ENCODE data around the gene ISG15.
A peak's percentile ranks its signal among the peaks of the same experiment; 100 is the strongest.

Gene ISG15

DNA sequence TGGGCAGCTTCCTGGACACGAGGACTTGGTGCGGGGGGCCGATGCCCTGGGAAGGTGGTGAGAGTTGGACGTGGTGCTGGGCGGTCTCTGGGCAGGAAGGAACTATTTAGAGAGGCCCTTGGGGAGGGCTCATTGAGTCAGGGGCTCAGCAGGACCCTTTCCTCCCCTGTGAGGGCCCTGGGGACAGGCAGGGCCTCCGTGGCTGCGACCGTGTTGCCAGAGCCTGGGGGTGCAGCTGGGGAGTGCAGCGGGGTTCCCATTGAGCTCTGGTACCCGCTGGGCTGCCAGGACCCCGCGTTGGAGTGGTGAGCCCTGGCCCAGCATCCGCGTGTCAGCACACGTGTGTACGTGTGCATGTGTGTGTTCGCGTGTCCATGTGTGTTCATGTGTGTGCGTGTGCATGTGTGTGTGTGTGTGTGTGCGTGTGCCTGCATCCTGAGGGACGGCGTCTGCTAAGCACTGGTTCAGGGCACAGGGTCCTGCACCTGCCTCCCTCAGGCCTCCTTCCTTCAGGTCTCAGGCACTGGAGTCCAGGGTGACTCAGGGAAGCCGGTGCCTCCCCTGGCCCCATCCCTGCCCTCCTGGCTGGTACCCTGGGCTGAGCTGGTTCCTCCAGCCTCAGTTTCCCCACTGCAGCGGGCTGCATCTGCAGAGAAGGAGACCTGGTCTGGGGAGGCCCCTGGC lies 50.1 kb downstream of the ISG15 start:
- no peak for TF ChIP-seq ZNF274 (IDR thresholded peaks at IDR 0.05; ENCODE audit: low read depth, low read length)
- H3K4me3 ChIP-seq (ENCODE audit: low read length): peak overlapping the region; percentile 6; the same call in 1 of the 2 replicates

Measured in GM08714 (cell line).